K562 (cell line): ENCODE data around the gene RERE. TPM values are rescaled to one million over a fixed set of nuclear protein-coding genes. Genes with fewer than 3 reads are reported as not detected.

Source experiments
- ILK ChIP-seq: fragments of 450-650 bp; IDR thresholded peaks from 2 replicates; pipeline ENCODE4 v1.6.1; 2016; ENCODE audit warnings: missing genetic modification characterization, low read depth, mild to moderate bottlenecking, missing compliant biosample characterization, moderate library complexity, borderline replicate concordance
- KHSRP ChIP-seq: fragments of 450-650 bp; IDR thresholded peaks from 2 replicates; pipeline ENCODE4 v1.6.1; 2017
- MLX ChIP-seq, 2 experiments: fragments of 450-650 bp in 1 of 2; sonication (generic) in 1 of 2; formaldehyde crosslinking; conservative IDR thresholded peaks; 2 replicates each; pipeline versions ENCODE4 v1.4.0 to v1.8.1; 2020 to 2022; ENCODE audit warnings: mild to moderate bottlenecking in 1 of 2, missing genetic modification reagents in 1 of 2
- PCBP1 ChIP-seq: fragments of 200-400 bp; formaldehyde crosslinking; IDR thresholded peaks from 2 replicates; pipeline ENCODE4 v1.6.1; 2018; ENCODE audit warnings: mild to moderate bottlenecking, low read depth, low read length; ENCODE audit not compliant: poor library complexity, severe bottlenecking
- PCBP2 ChIP-seq: fragments of 200-400 bp; formaldehyde crosslinking; IDR thresholded peaks from 2 replicates; pipeline ENCODE4 v1.6.1; 2018; ENCODE audit warnings: low read length, low read depth, mild to moderate bottlenecking, moderate library complexity; ENCODE audit not compliant: poor library complexity, severe bottlenecking
- PTRF ChIP-seq: fragments of 450-650 bp; IDR thresholded peaks from 2 replicates; pipeline ENCODE4 v1.6.1; 2016; ENCODE audit warnings: mild to moderate bottlenecking, missing genetic modification characterization, missing compliant biosample characterization
- YY1 ChIP-seq, 3 experiments: IDR thresholded peaks; 2 replicates each; pipeline ENCODE4 v1.6.1; 2011; ENCODE audit warnings: low read length in 2 of 3, mild to moderate bottlenecking in 2 of 3, moderate library complexity in 2 of 3, borderline replicate concordance in 1 of 3, control low read depth in 1 of 3, low read depth in 1 of 3; ENCODE audit not compliant: insufficient read depth in 3 of 3, insufficient replicate concordance in 2 of 3, control insufficient read depth in 1 of 3, insufficient read length in 1 of 3; ENCODE audit errors: extremely low read depth in 1 of 3
- ZNF174 ChIP-seq: fragments of 250-450 bp; sonication (Bioruptor Pico); IDR thresholded peaks from 2 replicates; pipeline ENCODE4 v1.4.0; 2020; ENCODE audit warnings: mild to moderate bottlenecking
- ZNF444 ChIP-seq: fragments of 250-450 bp; sonication (Bioruptor Pico); IDR thresholded peaks from 2 replicates; pipeline ENCODE4 v1.4.0; 2020; ENCODE audit warnings: mild to moderate bottlenecking, moderate library complexity
- ZNF592 ChIP-seq: fragments of 450-650 bp; IDR thresholded peaks from 2 replicates; pipeline ENCODE4 v1.6.1; 2017; ENCODE audit warnings: antibody characterized with exemption, mild to moderate bottlenecking
- ZNF639 ChIP-seq, 2 experiments: fragments of 200-800 bp in 1 of 2; sonication (Bioruptor generic) in 1 of 2; sonication (generic) in 1 of 2; formaldehyde crosslinking in 1 of 2; IDR thresholded peaks in 1 of 2; conservative IDR thresholded peaks in 1 of 2; 2 replicates each; pipeline versions ENCODE4 v1.5.0 to v1.6.1; 2016 to 2020; ENCODE audit warnings: missing compliant biosample characterization in 1 of 2, missing genetic modification characterization in 1 of 2, missing genetic modification reagents in 1 of 2
- polyA plus RNA-seq, 8 experiments: library from polyadenylated mRNA; depleted of rRNA in 4 of 8; stranded (reverse) in 5 of 8; unstranded in 3 of 8; fragments of >200 nt; fragmentation: Nextera tagmentation in 2 of 8; fragmentation: Illumina TruSeq in 1 of 8; extraction: Ambion mirVana in 2 of 8; extraction: Trizol in 1 of 8; gene quantifications; 2 replicates each; pipeline versions ENCODE4 v1.2.1 to v1.2.3, GENCODE V29; 2011 to 2014; ENCODE audit warnings: inconsistent platforms in 1 of 8, missing spikeins in 1 of 8
- total RNA-seq, 7 experiments: library from RNA; depleted of rRNA in 6 of 7; stranded (reverse); fragments of >200 nt in 6 of 7; fragmentation: Illumina TruSeq in 2 of 7; extraction: Trizol in 2 of 7; gene quantifications; 2 replicates each; pipeline versions ENCODE4 v1.2.1 to v1.2.3, GENCODE V29; 2011 to 2021; ENCODE audit warnings: low replicate concordance in 1 of 7

The RERE gene
- total and polyA plus RNA-seq, 9 of the 15 experiments (the other 6 are each of a cell fraction or from before 2014, with no cell fraction given), result 3.0 to 51.5 (median 13.4) TPM

- no peak for TF ChIP-seq ZNF639 (CRISPR knock-in tag; conservative IDR thresholded peaks at IDR 0.05 in 1 of 2, IDR thresholded peaks at IDR 0.05 in 1 of 2)
- peak; percentile 50 for TF ChIP-seq ZNF592
- no peak for TF ChIP-seq PCBP2
- TF ChIP-seq MLX (CRISPR knock-in tag; conservative IDR thresholded peaks at IDR 0.05), result no peak
- peak in 2 of 3 experiments; percentile 41 to 78 for TF ChIP-seq YY1 (IDR thresholded peaks at IDR 0.05; ENCODE audit: borderline replicate concordance in 1 of 3, control insufficient read depth in 1 of 3, extremely low read depth in 1 of 3, insufficient read depth in 3 of 3, insufficient read length in 1 of 3, insufficient replicate concordance in 2 of 3, low read depth in 1 of 3, low read length in 2 of 3)
- no peak for TF ChIP-seq PTRF (tag)
- no peak for TF ChIP-seq ZNF444 (CRISPR knock-in tag)
- TF ChIP-seq ZNF174 (CRISPR knock-in tag), result no peak
- no peak for TF ChIP-seq ILK (tag)
- TF ChIP-seq KHSRP, result no peak
- no peak for TF ChIP-seq PCBP1
Observed at GRCh38 chr1:8525558-8526275, 291.7 kb downstream of the RERE start (continued).
